Ishikawa (cell line): ENCODE data around the gene VWA5B1.

ENCODE experiments used
- CEBPB ChIP-seq: IDR thresholded peaks from 2 replicates; pipeline ENCODE4 v1.6.1; 2012
- CREB1 ChIP-seq: IDR thresholded peaks from 2 replicates; pipeline ENCODE4 v1.6.1; 2012; ENCODE audit warnings: low read depth
- EGR1 ChIP-seq: IDR thresholded peaks from 2 replicates; pipeline ENCODE4 v1.6.1; 2012
- EP300 ChIP-seq: IDR thresholded peaks from 2 replicates; pipeline ENCODE4 v1.6.1; 2012; ENCODE audit warnings: borderline replicate concordance
- FOXM1 ChIP-seq: IDR thresholded peaks from 2 replicates; pipeline ENCODE4 v1.6.1; 2012; ENCODE audit warnings: low read depth, borderline replicate concordance
- NFIC ChIP-seq: IDR thresholded peaks from 2 replicates; pipeline ENCODE4 v1.6.1; 2012
- RAD21 ChIP-seq: IDR thresholded peaks from 2 replicates; pipeline ENCODE4 v1.6.1; 2012; ENCODE audit warnings: low read depth
- TAF1 ChIP-seq: IDR thresholded peaks from 2 replicates; pipeline ENCODE4 v1.6.1; 2012; ENCODE audit warnings: low read depth, mild to moderate bottlenecking
- TCF12 ChIP-seq: IDR thresholded peaks from 2 replicates; pipeline ENCODE4 v1.6.1; 2012; ENCODE audit warnings: low read depth
- YY1 ChIP-seq: IDR thresholded peaks from 2 replicates; pipeline ENCODE4 v1.6.1; 2012; ENCODE audit warnings: low read depth
- TF ChIP-seq, protein P1 (sequence below): IDR thresholded peaks from 2 replicates; pipeline ENCODE4 v1.6.1; 2012
- TF ChIP-seq, protein P2 (sequence below): IDR thresholded peaks from 2 replicates; pipeline ENCODE4 v1.6.1; 2012
- TF ChIP-seq, protein P3 (sequence below): IDR thresholded peaks from 2 replicates; pipeline ENCODE4 v1.6.1; 2012; ENCODE audit warnings: low read depth, mild to moderate bottlenecking

DNA sequence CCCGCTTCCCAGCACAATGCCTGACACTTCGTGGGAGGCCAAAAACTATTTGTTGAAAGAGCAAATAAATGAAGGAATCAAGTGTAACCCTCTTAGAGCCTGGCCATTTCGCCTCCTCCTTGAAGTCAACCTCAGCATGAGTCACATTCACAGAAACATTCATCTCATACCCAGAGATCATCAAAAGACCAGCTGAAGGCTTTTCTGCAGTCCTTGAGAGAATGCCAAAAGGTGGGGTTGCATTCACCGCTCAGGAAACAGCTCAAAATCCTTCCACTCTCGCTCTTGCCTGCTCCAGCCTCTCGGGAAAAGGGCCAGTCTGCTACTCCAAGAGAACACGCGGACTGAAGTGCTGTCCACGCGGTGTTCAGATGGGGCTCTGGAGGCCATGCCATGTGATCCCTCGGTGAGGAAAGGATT is 90.0 kb downstream of the VWA5B1 start:
- no peak for TF ChIP-seq RAD21
- TF ChIP-seq EP300: no peak
- TF ChIP-seq, protein P1, sequence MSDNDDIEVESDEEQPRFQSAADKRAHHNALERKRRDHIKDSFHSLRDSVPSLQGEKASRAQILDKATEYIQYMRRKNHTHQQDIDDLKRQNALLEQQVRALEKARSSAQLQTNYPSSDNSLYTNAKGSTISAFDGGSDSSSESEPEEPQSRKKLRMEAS: no peak
- no peak for TF ChIP-seq TCF12
- TF ChIP-seq CREB1: no peak
- TF ChIP-seq CEBPB: no peak
- no peak for TF ChIP-seq NFIC
- no peak for TF ChIP-seq EGR1
- TF ChIP-seq, protein P2, sequence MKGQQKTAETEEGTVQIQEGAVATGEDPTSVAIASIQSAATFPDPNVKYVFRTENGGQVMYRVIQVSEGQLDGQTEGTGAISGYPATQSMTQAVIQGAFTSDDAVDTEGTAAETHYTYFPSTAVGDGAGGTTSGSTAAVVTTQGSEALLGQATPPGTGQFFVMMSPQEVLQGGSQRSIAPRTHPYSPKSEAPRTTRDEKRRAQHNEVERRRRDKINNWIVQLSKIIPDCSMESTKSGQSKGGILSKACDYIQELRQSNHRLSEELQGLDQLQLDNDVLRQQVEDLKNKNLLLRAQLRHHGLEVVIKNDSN: no peak
- TF ChIP-seq TAF1: no peak
- no peak for TF ChIP-seq YY1
- TF ChIP-seq, protein P3, sequence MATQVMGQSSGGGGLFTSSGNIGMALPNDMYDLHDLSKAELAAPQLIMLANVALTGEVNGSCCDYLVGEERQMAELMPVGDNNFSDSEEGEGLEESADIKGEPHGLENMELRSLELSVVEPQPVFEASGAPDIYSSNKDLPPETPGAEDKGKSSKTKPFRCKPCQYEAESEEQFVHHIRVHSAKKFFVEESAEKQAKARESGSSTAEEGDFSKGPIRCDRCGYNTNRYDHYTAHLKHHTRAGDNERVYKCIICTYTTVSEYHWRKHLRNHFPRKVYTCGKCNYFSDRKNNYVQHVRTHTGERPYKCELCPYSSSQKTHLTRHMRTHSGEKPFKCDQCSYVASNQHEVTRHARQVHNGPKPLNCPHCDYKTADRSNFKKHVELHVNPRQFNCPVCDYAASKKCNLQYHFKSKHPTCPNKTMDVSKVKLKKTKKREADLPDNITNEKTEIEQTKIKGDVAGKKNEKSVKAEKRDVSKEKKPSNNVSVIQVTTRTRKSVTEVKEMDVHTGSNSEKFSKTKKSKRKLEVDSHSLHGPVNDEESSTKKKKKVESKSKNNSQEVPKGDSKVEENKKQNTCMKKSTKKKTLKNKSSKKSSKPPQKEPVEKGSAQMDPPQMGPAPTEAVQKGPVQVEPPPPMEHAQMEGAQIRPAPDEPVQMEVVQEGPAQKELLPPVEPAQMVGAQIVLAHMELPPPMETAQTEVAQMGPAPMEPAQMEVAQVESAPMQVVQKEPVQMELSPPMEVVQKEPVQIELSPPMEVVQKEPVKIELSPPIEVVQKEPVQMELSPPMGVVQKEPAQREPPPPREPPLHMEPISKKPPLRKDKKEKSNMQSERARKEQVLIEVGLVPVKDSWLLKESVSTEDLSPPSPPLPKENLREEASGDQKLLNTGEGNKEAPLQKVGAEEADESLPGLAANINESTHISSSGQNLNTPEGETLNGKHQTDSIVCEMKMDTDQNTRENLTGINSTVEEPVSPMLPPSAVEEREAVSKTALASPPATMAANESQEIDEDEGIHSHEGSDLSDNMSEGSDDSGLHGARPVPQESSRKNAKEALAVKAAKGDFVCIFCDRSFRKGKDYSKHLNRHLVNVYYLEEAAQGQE: no peak
- TF ChIP-seq FOXM1: no peak
